Measurements from ENCODE around the gene ASTL. TPM values are rescaled to one million over a fixed set of nuclear protein-coding genes. Genes with fewer than 3 reads are reported as not detected.

ASTL gene
- total RNA-seq, 1 experiment from 2014 or later, result 0.23 TPM

- H3K36me3 ChIP-seq (ENCODE audit: control insufficient read depth, insufficient read depth, low read length), result no peaks in the 10 kb centered on the region
- peaks cover 7% of the 10 kb centered on the region for H3K27me3 Mint-ChIP-seq (ENCODE audit: insufficient read depth, unreplicated experiment)
- no peak overlapping the region for H3K4me3 Mint-ChIP-seq (ENCODE audit: unreplicated experiment)
- no peaks in the 10 kb centered on the region for H3K9me3 Mint-ChIP-seq (ENCODE audit: unreplicated experiment)
- no peaks in the 10 kb centered on the region for H3K4me1 Mint-ChIP-seq (ENCODE audit: low read depth, unreplicated experiment)
- H3K27ac Mint-ChIP-seq (ENCODE audit: unreplicated experiment), result no peak overlapping the region
- POLR2A ChIA-PET, result no interaction called here
- TF ChIP-seq CTCF (IDR thresholded peaks at IDR 0.05; ENCODE audit: insufficient read depth in 1 of 2, low read depth in 1 of 2, low read length in 1 of 2, severe bottlenecking in 1 of 2, unreplicated experiment in 1 of 2), result no peak
- H3K4me1 ChIP-seq, result peaks cover 11% of the 10 kb centered on the region; the same call in 1 of the 2 replicates
- no peaks in the 10 kb centered on the region for H3K27me3 ChIP-seq (replicated peaks; ENCODE audit: control insufficient read depth, insufficient read depth, low read length)
- CTCF ChIA-PET, result no interaction called here
- H3K36me3 Mint-ChIP-seq (ENCODE audit: insufficient read depth, unreplicated experiment), result no peaks in the 10 kb centered on the region
- intact Hi-C loops (cut with micrococcal nuclease; ENCODE audit: unreplicated experiment), result loop anchor here (10.0 kb wide), 2 partner anchors 86 to 116 kb away; partner anchors contain the start of gene ANKRD36C
- no peak overlapping the region for H3K4me3 ChIP-seq (ENCODE audit: low read depth, low read length)
- no peaks in the 10 kb centered on the region for H3K9me3 ChIP-seq
- DNase-seq, result no peak
- no TSS peak for BruUV-seq (replicated peaks)
Observed at GRCh38 chr2:96111257-96111640, 27.1 kb downstream of the ASTL start.

- CTCF ChIA-PET, result interaction anchor here (0.6 to 0.9 kb wide), 2 partner anchors 26 to 64 kb away, joined by 3 to 4 read pairs; no protein-coding TSS in a partner anchor
- H3K36me3 Mint-ChIP-seq (ENCODE audit: insufficient read depth, unreplicated experiment), result no peaks in the 10 kb centered on the region
- no peak overlapping the region for H3K4me3 ChIP-seq (ENCODE audit: low read depth, low read length)
- no TSS peak for BruUV-seq (replicated peaks)
- H3K36me3 ChIP-seq (ENCODE audit: control insufficient read depth, insufficient read depth, low read length), result no peaks in the 10 kb centered on the region
- intact Hi-C loops (cut with micrococcal nuclease; ENCODE audit: unreplicated experiment), result loop anchor here (10.0 kb wide), 2 partner anchors 86 to 116 kb away; partner anchors contain the start of gene ANKRD36C
- peaks cover 6% of the 10 kb centered on the region for H3K27me3 Mint-ChIP-seq (ENCODE audit: insufficient read depth, unreplicated experiment)
- H3K27ac Mint-ChIP-seq (ENCODE audit: unreplicated experiment), result no peak overlapping the region
- H3K9me3 ChIP-seq, result no peaks in the 10 kb centered on the region; the same call in 1 of the 2 replicates
- peaks cover 9% of the 10 kb centered on the region; the same call in 1 of the 2 replicates for H3K4me1 ChIP-seq
- DNase-seq, result no peak
- H3K4me1 Mint-ChIP-seq (ENCODE audit: low read depth, unreplicated experiment), result no peaks in the 10 kb centered on the region
- TF ChIP-seq CTCF (IDR thresholded peaks at IDR 0.05; ENCODE audit: insufficient read depth in 1 of 2, low read depth in 1 of 2, low read length in 1 of 2, severe bottlenecking in 1 of 2, unreplicated experiment in 1 of 2), result no peak
- no peak overlapping the region for H3K4me3 Mint-ChIP-seq (ENCODE audit: unreplicated experiment)
- H3K27me3 ChIP-seq (replicated peaks; ENCODE audit: control insufficient read depth, insufficient read depth, low read length), result no peaks in the 10 kb centered on the region
- no peaks in the 10 kb centered on the region for H3K9me3 Mint-ChIP-seq (ENCODE audit: unreplicated experiment)
- POLR2A ChIA-PET, result no interaction called here
Observed at GRCh38 chr2:96110621-96111256, 27.6 kb downstream of the ASTL start.

GRCh38 chr2:96109931-96110511 lies 28.3 kb downstream of the ASTL start:
- no peak overlapping the region for H3K4me3 Mint-ChIP-seq (ENCODE audit: unreplicated experiment)
- H3K9me3 Mint-ChIP-seq (ENCODE audit: unreplicated experiment), result no peaks in the 10 kb centered on the region
- no peak for DNase-seq
- Histone ChIP-seq H3K4me1 (peaks cover 9% of the 10 kb centered on the region; the same call in 1 of the 2 replicates), H3K36me3 (ENCODE audit: control insufficient read depth, insufficient read depth, low read length) (no peaks in the 10 kb centered on the region), H3K4me3 (ENCODE audit: low read depth, low read length) (no peak overlapping the region), H3K9me3 (peaks cover 7% of the 10 kb centered on the region; the same call in 1 of the 2 replicates), H3K27me3 (replicated peaks; ENCODE audit: control insufficient read depth, insufficient read depth, low read length) (no peaks in the 10 kb centered on the region)
- BruUV-seq (replicated peaks), result no TSS peak
- no peaks in the 10 kb centered on the region for H3K4me1 Mint-ChIP-seq (ENCODE audit: low read depth, unreplicated experiment)
- no peak for TF ChIP-seq CTCF (IDR thresholded peaks at IDR 0.05; ENCODE audit: insufficient read depth in 1 of 2, low read depth in 1 of 2, low read length in 1 of 2, severe bottlenecking in 1 of 2, unreplicated experiment in 1 of 2)
- intact Hi-C loops (cut with micrococcal nuclease; ENCODE audit: unreplicated experiment), result loop anchor here (2.0 to 10.0 kb wide), 3 partner anchors 65 to 115 kb away; partner anchors contain the start of gene ANKRD36C
- no peak overlapping the region for H3K27ac Mint-ChIP-seq (ENCODE audit: unreplicated experiment)
- H3K27me3 Mint-ChIP-seq (ENCODE audit: insufficient read depth, unreplicated experiment), result no peaks in the 10 kb centered on the region
- ChIA-PET CTCF (interaction anchor here (0.6 to 0.9 kb wide), 2 partner anchors 27 to 64 kb away, joined by 3 to 4 read pairs; no protein-coding TSS in a partner anchor), POLR2A (no interaction called here)
- no peaks in the 10 kb centered on the region for H3K36me3 Mint-ChIP-seq (ENCODE audit: insufficient read depth, unreplicated experiment)
